Transverse colon (tissue), 4 donors: ENCODE measurements around the gene AIRE. TPM values are rescaled to one million over a fixed set of nuclear protein-coding genes. Genes with fewer than 3 reads are reported as not detected.

ENCODE experiments used
- DNase-seq: peaks from one replicate; pipeline ENCODE4 v3.0.0-alpha.2; 2019
- H3K27ac ChIP-seq, 4 donors: fragments of 200-600 bp; sonication (generic); 2 replicates each; pipeline ENCODE4 v1.5.1; 2016 to 2018; ENCODE audit warnings: inconsistent platforms in 4 of 4
- H3K27me3 ChIP-seq: fragments of 200-600 bp; sonication (generic); 2 replicates; pipeline ENCODE4 v1.5.1; 2017; ENCODE audit warnings: inconsistent platforms
- H3K36me3 ChIP-seq, 4 donors: fragments of 200-600 bp; sonication (generic); 2 replicates each; pipeline ENCODE4 v1.5.1; 2017 to 2019; ENCODE audit warnings: inconsistent platforms in 4 of 4
- H3K4me1 ChIP-seq, 4 donors: fragments of 200-600 bp; sonication (generic); 2 replicates each; pipeline ENCODE4 v1.5.1; 2017 to 2020; ENCODE audit warnings: inconsistent platforms in 4 of 4
- H3K4me3 ChIP-seq, 4 donors: fragments of 200-600 bp; sonication (generic); 1 replicate in 1 of 4; 2 replicates in 3 of 4; pipeline versions ENCODE4 v1.5.1 to v1.6.1; 2017 to 2019; ENCODE audit warnings: inconsistent platforms in 4 of 4
- H3K9me3 ChIP-seq, 2 donors: fragments of 200-600 bp; sonication (generic); 2 replicates each; pipeline ENCODE4 v1.5.1; 2017 to 2019; ENCODE audit warnings: inconsistent platforms in 2 of 2
- CTCF ChIP-seq, 5 experiments: fragments of 200-600 bp in 3 of 5; fragments of 450-650 bp in 2 of 5; sonication (generic) in 3 of 5; IDR thresholded peaks; 1 replicate in 2 of 5; 2 replicates in 3 of 5; pipeline ENCODE4 v1.5.1; 2016 to 2017; ENCODE audit warnings: antibody characterized with exemption in 5 of 5, inconsistent platforms in 3 of 5, mild to moderate bottlenecking in 2 of 5, moderate library complexity in 1 of 5
- EP300 ChIP-seq: sonication (generic); formaldehyde crosslinking; IDR thresholded peaks from one replicate; pipeline ENCODE4 v1.6.1; 2017; ENCODE audit warnings: antibody characterized with exemption, low read depth
- POLR2A ChIP-seq: fragments of 450-650 bp; IDR thresholded peaks from one replicate; pipeline ENCODE4 v1.6.1; 2016; ENCODE audit warnings: antibody characterized with exemption, mild to moderate bottlenecking, moderate library complexity
- POLR2AphosphoS5 ChIP-seq, 3 donors: sonication (generic); formaldehyde crosslinking; IDR thresholded peaks; one replicate each; pipeline ENCODE4 v1.6.1; 2016; ENCODE audit warnings: antibody characterized with exemption in 3 of 3
- WGBS, 2 donors: methylation state at CpG; one replicate each; pipeline ENCODE4 v1.1.5; 2018; ENCODE audit warnings: low coverage in 1 of 2; 5-methylcytosine and 5-hydroxymethylcytosine counted together
- in situ Hi-C, 4 donors: fragments of 200-750 bp; cut with MboI; loops; one replicate each; pipeline versions ENCODE4 v1.15.0 to v1.15.1; 2017; ENCODE audit warnings: low sequenced_read_pairs in 3 of 4, low pct_ligation_motif_present in 1 of 4, low pct_unique_long_range_greater_than_20kb in 1 of 4
- intact Hi-C: fragments of 100-400 bp; cut with DNase I; formaldehyde crosslinking; loops from one replicate; pipeline ENCODE4 v1.15.1; 2023; ENCODE audit warnings: low total_unique reads
- total RNA-seq, 4 donors: library from RNA; depleted of rRNA; stranded (reverse); fragments of >200 nt; gene quantifications; one replicate each; pipeline ENCODE4 v1.1.0, GENCODE V29; 2016

Gene AIRE
- total RNA-seq, 4 donors from 2014 or later: not detected

DNA sequence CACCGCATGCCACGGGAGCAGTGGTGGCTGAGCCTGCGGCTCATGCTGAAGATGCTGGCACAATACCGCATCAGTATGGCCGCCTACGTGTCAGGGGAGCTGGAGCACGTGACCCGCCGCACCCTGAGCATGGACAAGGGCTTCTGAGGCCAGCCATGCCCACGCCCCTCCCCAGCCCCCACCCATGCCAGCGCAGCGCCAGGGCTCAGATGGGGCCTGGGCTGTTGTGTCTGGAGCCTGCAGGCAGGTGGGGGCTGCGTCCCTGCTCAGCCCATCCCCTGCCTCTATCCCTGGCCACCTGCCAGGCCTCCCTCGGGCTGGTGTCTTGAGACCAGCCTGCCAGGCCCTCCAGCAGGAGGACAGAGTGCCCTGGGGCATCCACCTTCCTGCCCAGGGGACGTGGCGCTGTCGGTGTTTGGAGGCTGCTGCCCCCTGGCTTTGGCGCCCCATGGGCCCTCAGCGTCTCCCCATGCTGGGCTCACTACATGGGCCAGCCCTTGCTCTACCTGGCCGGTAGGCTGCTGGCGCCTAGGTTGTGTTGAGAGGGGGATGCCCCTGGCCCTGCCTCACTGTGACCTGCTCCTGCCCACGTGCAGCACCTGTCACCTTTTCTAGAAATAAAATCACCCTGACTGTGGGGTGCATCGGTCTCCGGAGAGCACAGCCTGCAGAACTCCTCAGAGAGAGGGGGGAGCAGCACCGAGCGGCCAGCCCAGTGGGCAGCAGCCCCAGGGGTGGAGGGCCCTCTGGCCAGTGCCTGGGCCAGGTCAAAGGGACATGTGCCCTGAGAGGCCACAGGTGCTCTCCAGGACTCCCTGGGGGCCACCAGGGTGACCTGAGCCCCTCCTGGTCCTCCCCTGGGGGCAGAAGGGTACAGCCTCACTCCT lies 41.3 kb downstream of the AIRE start:
- intact Hi-C loops: no loop called here

GRCh38 chr21:44327603-44327974 lies 41.9 kb downstream of the AIRE start:
- DNase-seq: no peak
- Histone ChIP-seq H3K36me3 (peaks cover 0 to 15% (median 0%) of the 10 kb centered on the region in 4 donors), H3K27ac (no peak overlapping the region), H3K9me3 (no peaks in the 10 kb centered on the region), H3K4me1 (no peaks in the 10 kb centered on the region), H3K4me3 (no peak overlapping the region), H3K27me3 (no peaks in the 10 kb centered on the region)
- intact Hi-C loops: no loop called here
- in situ Hi-C loops: no loop called here
- TF ChIP-seq POLR2AphosphoS5 (IDR thresholded peaks at IDR 0.05) (peak in 1 of 3 donors; percentile 17), POLR2A (no peak)
- 70 to 85% methylated on average over 2 to 11 of the region's 11 CpGs for WGBS, 2 donors

More for the DNA sequence above, 41.3 kb downstream of the AIRE start:
- Histone ChIP-seq H3K4me1 (no peaks in the 10 kb centered on the region), H3K27me3 (no peaks in the 10 kb centered on the region), H3K36me3 (peaks cover 0 to 21% (median 0%) of the 10 kb centered on the region in 4 donors), H3K4me3 (no peak overlapping the region), H3K9me3 (no peaks in the 10 kb centered on the region), H3K27ac (no peak overlapping the region)
- in situ Hi-C loops: no loop called here
- WGBS, 2 donors: 89% methylated on average over 22 of the region's 26 CpGs; no CpG with 5 or more reads in 1 of the 2 donors
- TF ChIP-seq POLR2A: no peak
- no peak for TF ChIP-seq CTCF (IDR thresholded peaks at IDR 0.05)
- TF ChIP-seq EP300: no peak
- TF ChIP-seq POLR2AphosphoS5 (IDR thresholded peaks at IDR 0.05): no peak
- DNase-seq: no peak

GRCh38 chr21:44328242-44328895 lies 42.7 kb downstream of the AIRE start:
- H3K27me3 ChIP-seq: no peaks in the 10 kb centered on the region
- H3K4me3 ChIP-seq: no peak overlapping the region
- 20 to 75% methylated on average over 1 to 23 of the region's 25 CpGs for whole genome bisulfite sequencing, 2 donors
- H3K36me3 ChIP-seq: peaks cover 0 to 14% (median 0%) of the 10 kb centered on the region in 4 donors
- H3K9me3 ChIP-seq: no peaks in the 10 kb centered on the region
- no peak overlapping the region for H3K27ac ChIP-seq
- no peak for DNase-seq
- no peaks in the 10 kb centered on the region for H3K4me1 ChIP-seq
- intact Hi-C loops: no loop called here
- in situ Hi-C loops: no loop called here
- TF ChIP-seq POLR2AphosphoS5 (IDR thresholded peaks at IDR 0.05) (no peak), CTCF (IDR thresholded peaks at IDR 0.05) (no peak), POLR2A (no peak), EP300 (no peak)

- no peak for DNase-seq
- in situ Hi-C loops (no loop called here), intact Hi-C loops (no loop called here)
- no peaks in the 10 kb centered on the region for H3K4me1 ChIP-seq
- H3K9me3 ChIP-seq: no peaks in the 10 kb centered on the region
- H3K36me3 ChIP-seq: peaks cover 0 to 7% (median 0%) of the 10 kb centered on the region in 4 donors
- H3K27ac ChIP-seq: no peak overlapping the region
- 60% methylated on average over 26 of the region's 26 CpGs; no CpG with 5 or more reads in 1 of the 2 donors for WGBS, 2 donors
- peak in 1 of 3 donors; percentile 31 for TF ChIP-seq POLR2AphosphoS5 (IDR thresholded peaks at IDR 0.05)
- peak; percentile 29 for TF ChIP-seq POLR2A
- no peak for TF ChIP-seq CTCF (IDR thresholded peaks at IDR 0.05)
- no peaks in the 10 kb centered on the region for H3K27me3 ChIP-seq
- no peak overlapping the region for H3K4me3 ChIP-seq
Observed at GRCh38 chr21:44329086-44329889, 43.6 kb downstream of the AIRE start.
